ENCODE results near the gene NUDCD3.
"Not testable (repeated sequence)": the region's sequence is repeated elsewhere in the genome, so short reads cannot be mapped to it uniquely, and the experiment has no call there.

Gene NUDCD3

GRCh38 chr7:44515590-44516268 is 25.3 kb upstream of the NUDCD3 start:
- no peak for TF ChIP-seq CTCF (IDR thresholded peaks at IDR 0.05; ENCODE audit: low read depth, low read length, missing control alignments)
- no peak overlapping the region for H3K4me3 ChIP-seq (ENCODE audit: low read depth, low read length)
- DNase-seq (ENCODE audit: low read depth) = no peak

- no peak for DNase-seq (ENCODE audit: low read depth)
- no peak for TF ChIP-seq CTCF (IDR thresholded peaks at IDR 0.05; ENCODE audit: low read depth, low read length, missing control alignments)
- H3K4me3 ChIP-seq (ENCODE audit: low read depth, low read length) = no peak overlapping the region
Observed at GRCh38 chr7:44512736-44513135, 22.3 kb upstream of the NUDCD3 start.

- H3K4me3 ChIP-seq (ENCODE audit: low read depth, low read length) = no peak overlapping the region
- no peak for DNase-seq (ENCODE audit: low read depth)
- TF ChIP-seq CTCF (IDR thresholded peaks at IDR 0.05; ENCODE audit: low read depth, low read length, missing control alignments) = no peak
Observed at GRCh38 chr7:44511863-44512468, 21.5 kb upstream of the NUDCD3 start.

- no peak for DNase-seq (ENCODE audit: low read depth)
- TF ChIP-seq CTCF (IDR thresholded peaks at IDR 0.05; ENCODE audit: low read depth, low read length, missing control alignments) = no peak
- no peak overlapping the region for H3K4me3 ChIP-seq (ENCODE audit: low read depth, low read length)
Observed at GRCh38 chr7:44511236-44511635, 20.8 kb upstream of the NUDCD3 start.

GRCh38 chr7:44508328-44509030 is 18.0 kb upstream of the NUDCD3 start:
- H3K4me3 ChIP-seq (ENCODE audit: low read depth, low read length) = no peak overlapping the region
- no peak for DNase-seq (ENCODE audit: low read depth)
- no peak for TF ChIP-seq CTCF (IDR thresholded peaks at IDR 0.05; ENCODE audit: low read depth, low read length, missing control alignments)

GRCh38 chr7:44506592-44507288 is 16.3 kb upstream of the NUDCD3 start:
- DNase-seq (ENCODE audit: low read depth); H3K4me3 ChIP-seq (ENCODE audit: low read depth, low read length): not testable (repeated sequence)

- H3K4me3 ChIP-seq (ENCODE audit: low read depth, low read length) = no peak overlapping the region
- TF ChIP-seq CTCF (IDR thresholded peaks at IDR 0.05; ENCODE audit: low read depth, low read length, missing control alignments) = no peak
- DNase-seq (ENCODE audit: low read depth) = no peak
Observed at GRCh38 chr7:44505595-44505994, 15.1 kb upstream of the NUDCD3 start.
